WTC11 (cell line): ENCODE results near the gene AJM1.
"Not testable (repeated sequence)": the region's sequence is repeated elsewhere in the genome, so short reads cannot be mapped to it uniquely, and the experiment has no call there.

Experiments used
- ARID4B ChIP-seq: sonication (generic); formaldehyde crosslinking; IDR thresholded peaks from 2 replicates; pipeline ENCODE4 v1.8.0; 2023; ENCODE audit warnings: missing genetic modification reagents, mild to moderate bottlenecking, borderline replicate concordance
- CTCF ChIP-seq: fragments of 200-600 bp; IDR thresholded peaks from 2 replicates; pipeline ENCODE4 v1.8.0; 2022; ENCODE audit warnings: antibody characterized with exemption
- E2F1 ChIP-seq: sonication (generic); formaldehyde crosslinking; IDR thresholded peaks from 2 replicates; pipeline ENCODE4 v1.8.0; 2022; ENCODE audit warnings: mild to moderate bottlenecking, missing genetic modification reagents
- FOXP4 ChIP-seq: sonication (generic); formaldehyde crosslinking; IDR thresholded peaks from 2 replicates; pipeline ENCODE4 v1.8.0; 2022; ENCODE audit warnings: mild to moderate bottlenecking, missing genetic modification reagents
- JUN ChIP-seq: sonication (generic); formaldehyde crosslinking; IDR thresholded peaks from 2 replicates; pipeline ENCODE4 v1.8.0; 2023; ENCODE audit warnings: mild to moderate bottlenecking, missing genetic modification reagents
- MLX ChIP-seq: sonication (generic); formaldehyde crosslinking; IDR thresholded peaks from 2 replicates; pipeline ENCODE4 v1.8.1; 2023; ENCODE audit warnings: mild to moderate bottlenecking, missing genetic modification reagents, moderate library complexity
- NFE2L1 ChIP-seq: sonication (generic); formaldehyde crosslinking; IDR thresholded peaks from 2 replicates; pipeline ENCODE4 v1.8.1; 2023; ENCODE audit warnings: missing genetic modification reagents
- NR3C1 ChIP-seq: sonication (generic); formaldehyde crosslinking; conservative IDR thresholded peaks from 2 replicates; pipeline ENCODE4 v1.8.1; 2023; ENCODE audit warnings: low read depth, mild to moderate bottlenecking, missing genetic modification reagents
- PRDM15 ChIP-seq: sonication (generic); formaldehyde crosslinking; IDR thresholded peaks from 2 replicates; pipeline ENCODE4 v1.8.0; 2022; ENCODE audit warnings: missing genetic modification reagents
- SMAD3 ChIP-seq: sonication (generic); formaldehyde crosslinking; IDR thresholded peaks from 2 replicates; pipeline ENCODE4 v1.8.0; 2022; ENCODE audit warnings: missing genetic modification reagents, mild to moderate bottlenecking, borderline replicate concordance
- SP1 ChIP-seq: sonication (generic); formaldehyde crosslinking; conservative IDR thresholded peaks from 2 replicates; pipeline ENCODE4 v1.8.1; 2022; ENCODE audit warnings: missing genetic modification reagents

GRCh38 chr9:136833381-136834048 is 8.8 kb upstream of the AJM1 start:
- not testable (repeated sequence) for TF ChIP-seq MLX; CTCF; E2F1 (CRISPR knock-in tag); ARID4B (CRISPR knock-in tag); SMAD3 (CRISPR knock-in tag); PRDM15 (CRISPR knock-in tag); FOXP4 (CRISPR knock-in tag); NR3C1 (CRISPR knock-in tag); NFE2L1; SP1 (CRISPR knock-in tag); JUN (CRISPR knock-in tag)
